Mucosa of descending colon (tissue), 3 donors: ENCODE results near the gene PTBP3. TPM values are rescaled to one million over a fixed set of nuclear protein-coding genes. Genes with fewer than 3 reads are reported as not detected.
"Not testable (repeated sequence)": the region's sequence is repeated elsewhere in the genome, so short reads cannot be mapped to it uniquely, and the experiment has no call there.

Source experiments
- ATAC-seq: fragments of 200-7000 bp; cut with Tn5 transposase; one replicate; pipeline ENCODE4 v1.9.1; 2020; ENCODE audit warnings: mild to moderate bottlenecking, moderate library complexity
- DNase-seq, 3 donors: peaks; one replicate each; pipeline ENCODE4 v3.0.0-alpha.2; 2020
- H3K36me3 ChIP-seq: fragments of 200-600 bp; one replicate; pipeline ENCODE4 v1.8.0; 2021; ENCODE audit warnings: low read depth, mild to moderate bottlenecking
- H3K4me1 ChIP-seq: fragments of 200-600 bp; one replicate; pipeline ENCODE4 v1.8.0; 2021; ENCODE audit warnings: low read depth, mild to moderate bottlenecking
- H3K4me3 ChIP-seq: fragments of 200-600 bp; one replicate; pipeline ENCODE4 v1.8.0; 2021; ENCODE audit warnings: mild to moderate bottlenecking
- H3K9me3 ChIP-seq: fragments of 200-600 bp; one replicate; pipeline ENCODE4 v1.8.0; 2021; ENCODE audit warnings: mild to moderate bottlenecking
- intact Hi-C, 2 donors: fragments of 100-400 bp; cut with DNase I in 1 of 2; cut with micrococcal nuclease in 1 of 2; formaldehyde crosslinking; loops; one replicate each; pipeline versions ENCODE4 v1.11.0 to v1.11.1; 2022; cut with DNase I, micrococcal nuclease
- total RNA-seq, 3 donors: library from RNA; stranded (reverse); fragmentation: NEBNext Ultra II Directional in 2 of 3; extraction: Animal tissue kit (Norgen Biotek cat#: 25700) in 2 of 3; gene quantifications; one replicate each; pipeline versions ENCODE4 v1.2.1 to v1.2.4, GENCODE V29; 2021 to 2023
- TF ChIP-seq, protein P1 (sequence below): fragments of 200-600 bp; IDR thresholded peaks from one replicate; pipeline ENCODE4 v1.8.0; 2022; ENCODE audit warnings: antibody characterized with exemption, mild to moderate bottlenecking
- donor health status: DM: no; HTN: no; CAD: no; lungs with moderate emphysema.
- donor health status: DM: no; HTN: no; CAD: no.
- donor health status: DM: no; HTN: yes; CAD: no.

The PTBP3 gene
- total RNA-seq, 3 donors from 2014 or later = 69.3 to 132 (median 125) TPM

DNA sequence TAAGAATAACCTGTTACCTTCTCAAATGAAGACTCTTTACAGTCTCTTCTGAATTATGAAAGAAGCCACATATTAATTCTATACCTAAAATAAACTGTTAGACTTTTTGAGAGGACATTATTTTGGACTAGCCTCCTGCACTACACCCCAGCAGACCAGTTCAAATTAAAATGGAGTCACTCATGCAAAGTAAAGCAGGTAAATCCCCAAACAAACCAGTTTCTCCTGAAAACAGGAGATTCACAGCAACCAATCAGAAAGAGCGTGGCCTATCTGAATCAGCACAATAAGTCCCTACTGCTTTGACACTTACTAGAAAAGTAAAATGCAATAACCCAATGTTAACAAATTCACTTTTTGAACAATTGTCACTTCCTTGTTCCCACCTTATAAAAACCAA, 58.8 kb downstream of the PTBP3 start:
- no peaks in the 10 kb centered on the region for H3K4me1 ChIP-seq
- no peaks in the 10 kb centered on the region for H3K9me3 ChIP-seq
- intact Hi-C loops = no loop called here
- TF ChIP-seq, protein P1, sequence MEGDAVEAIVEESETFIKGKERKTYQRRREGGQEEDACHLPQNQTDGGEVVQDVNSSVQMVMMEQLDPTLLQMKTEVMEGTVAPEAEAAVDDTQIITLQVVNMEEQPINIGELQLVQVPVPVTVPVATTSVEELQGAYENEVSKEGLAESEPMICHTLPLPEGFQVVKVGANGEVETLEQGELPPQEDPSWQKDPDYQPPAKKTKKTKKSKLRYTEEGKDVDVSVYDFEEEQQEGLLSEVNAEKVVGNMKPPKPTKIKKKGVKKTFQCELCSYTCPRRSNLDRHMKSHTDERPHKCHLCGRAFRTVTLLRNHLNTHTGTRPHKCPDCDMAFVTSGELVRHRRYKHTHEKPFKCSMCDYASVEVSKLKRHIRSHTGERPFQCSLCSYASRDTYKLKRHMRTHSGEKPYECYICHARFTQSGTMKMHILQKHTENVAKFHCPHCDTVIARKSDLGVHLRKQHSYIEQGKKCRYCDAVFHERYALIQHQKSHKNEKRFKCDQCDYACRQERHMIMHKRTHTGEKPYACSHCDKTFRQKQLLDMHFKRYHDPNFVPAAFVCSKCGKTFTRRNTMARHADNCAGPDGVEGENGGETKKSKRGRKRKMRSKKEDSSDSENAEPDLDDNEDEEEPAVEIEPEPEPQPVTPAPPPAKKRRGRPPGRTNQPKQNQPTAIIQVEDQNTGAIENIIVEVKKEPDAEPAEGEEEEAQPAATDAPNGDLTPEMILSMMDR = no peak
- H3K4me3 ChIP-seq = no peak overlapping the region
- DNase-seq = no peak
- no peaks in the 10 kb centered on the region for H3K36me3 ChIP-seq
- no peak for ATAC-seq

DNA sequence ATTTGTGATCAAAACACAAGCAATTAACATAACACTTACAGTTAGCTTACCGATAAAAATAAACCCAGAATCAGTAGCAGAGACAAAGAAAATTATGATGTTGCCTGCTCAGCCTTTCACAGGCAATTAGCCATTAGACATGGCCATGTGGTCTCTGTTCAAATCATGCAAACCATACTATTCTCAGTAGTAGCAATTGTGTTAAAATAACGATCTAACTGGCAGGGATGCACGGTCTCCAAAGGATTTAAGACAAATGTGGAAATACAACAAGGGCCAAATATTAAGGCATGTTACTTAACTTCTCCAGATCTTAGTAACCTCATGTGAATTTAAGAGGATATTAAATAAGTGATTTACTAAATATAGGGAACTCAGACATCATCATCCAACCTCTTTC, 59.5 kb downstream of the PTBP3 start:
- no peak for DNase-seq
- no peaks in the 10 kb centered on the region for H3K9me3 ChIP-seq
- intact Hi-C loops = no loop called here
- no peak overlapping the region for H3K4me3 ChIP-seq
- TF ChIP-seq, protein P1 = no peak
- no peak for ATAC-seq
- H3K36me3 ChIP-seq = no peaks in the 10 kb centered on the region
- H3K4me1 ChIP-seq = no peaks in the 10 kb centered on the region

DNA sequence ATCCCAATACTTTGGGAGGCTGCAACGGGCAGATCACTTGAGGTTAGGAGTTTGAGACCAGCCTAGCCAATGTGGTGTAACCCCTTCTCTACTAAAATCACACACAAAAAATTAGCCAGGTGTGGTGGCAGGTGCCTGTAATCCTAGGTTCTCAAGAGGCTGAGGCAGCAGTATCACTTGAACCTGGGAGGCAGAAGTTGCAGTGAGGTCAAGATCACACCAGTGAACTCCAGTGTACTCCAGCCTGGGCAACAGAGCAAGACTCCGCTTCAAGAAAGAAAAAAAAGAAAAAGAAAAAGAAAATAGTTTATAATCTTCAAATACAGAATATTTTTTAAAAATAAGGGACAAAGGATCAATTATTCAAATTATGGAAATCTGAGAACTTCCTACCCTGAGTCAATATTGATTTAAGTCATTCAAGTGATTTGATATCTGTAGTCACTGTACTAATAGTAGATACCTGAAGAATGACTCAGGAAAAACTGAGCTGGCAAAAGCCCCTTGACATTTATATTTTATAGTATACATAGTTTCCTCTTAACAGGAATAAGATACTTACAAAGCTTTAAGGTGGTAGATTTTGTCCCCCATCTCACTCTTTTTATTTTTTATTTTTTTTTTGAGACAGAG, 61.8 kb downstream of the PTBP3 start:
- TF ChIP-seq, protein P1 = no peak
- Histone ChIP-seq H3K36me3 (no peaks in the 10 kb centered on the region), H3K9me3 (no peaks in the 10 kb centered on the region), H3K4me1 (no peaks in the 10 kb centered on the region), H3K4me3 (no peak overlapping the region)
- intact Hi-C loops = no loop called here
- DNase-seq = no peak
- no peak for ATAC-seq

DNA sequence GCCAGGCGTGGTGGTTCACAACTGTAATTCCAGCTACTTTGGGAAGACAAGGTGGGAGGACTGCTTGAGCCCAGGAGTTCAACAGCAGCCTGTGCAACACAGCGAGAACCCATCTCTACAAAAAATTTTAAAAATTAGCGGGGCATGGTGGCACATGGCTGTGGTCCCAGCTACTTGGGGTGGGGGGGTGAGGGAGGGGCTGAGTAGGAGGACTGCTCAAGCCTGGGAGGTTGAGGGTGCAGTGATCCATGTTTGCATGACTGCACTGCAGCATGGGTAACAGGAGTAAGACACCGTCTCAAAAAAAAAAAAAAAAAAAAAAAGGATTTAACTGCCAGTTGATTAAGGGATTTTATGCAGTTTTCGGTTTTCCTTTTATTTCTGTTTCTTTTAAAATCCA, 65.0 kb downstream of the PTBP3 start:
- DNase-seq = no peak
- intact Hi-C loops = no loop called here
- Histone ChIP-seq H3K9me3 (no peaks in the 10 kb centered on the region), H3K4me3 (no peak overlapping the region), H3K36me3 (no peaks in the 10 kb centered on the region), H3K4me1 (no peaks in the 10 kb centered on the region)
- TF ChIP-seq, protein P1 = no peak
- no peak for ATAC-seq

DNA sequence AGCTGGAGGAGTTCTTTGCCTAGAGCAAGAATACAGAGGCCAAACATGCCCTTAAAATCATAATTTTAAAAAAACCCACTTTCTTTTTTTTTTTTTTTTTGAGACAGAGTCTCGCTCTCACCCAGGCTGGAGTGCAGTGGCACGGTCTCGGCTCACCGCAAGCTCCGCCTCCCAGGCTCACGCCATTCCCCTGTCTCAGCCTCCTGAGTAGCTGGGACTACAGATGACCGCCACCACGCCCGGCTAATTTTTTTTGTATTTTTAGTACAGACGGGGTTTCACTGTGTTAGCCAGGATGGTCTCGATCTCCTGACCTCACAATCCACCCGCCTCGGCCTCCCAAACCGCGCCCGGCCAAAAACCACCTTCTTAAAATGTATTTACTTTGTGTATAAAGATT, 66.3 kb downstream of the PTBP3 start:
- H3K4me1 ChIP-seq, H3K36me3 ChIP-seq, intact Hi-C loops, ATAC-seq, H3K9me3 ChIP-seq, DNase-seq, H3K4me3 ChIP-seq: not testable (repeated sequence)

DNA sequence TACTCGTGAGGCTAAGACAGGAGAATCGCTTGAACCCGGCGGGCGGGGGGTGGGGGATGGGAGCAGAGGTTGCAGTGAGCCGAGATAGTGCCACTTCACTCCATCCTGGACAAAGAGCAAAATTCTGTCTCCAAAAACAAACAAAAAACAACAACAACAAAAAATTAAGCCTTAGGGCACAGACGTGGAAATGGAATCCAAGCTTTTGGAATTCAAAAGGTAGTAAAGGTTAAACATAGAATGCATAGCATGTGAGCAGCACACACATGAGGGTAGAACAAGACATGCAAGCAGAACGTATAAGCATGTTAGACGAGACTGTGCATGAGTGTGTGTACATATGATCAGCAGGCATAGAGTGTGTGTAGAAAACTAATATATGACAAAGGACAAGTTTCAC, 68.0 kb downstream of the PTBP3 start:
- Histone ChIP-seq H3K4me3 (no peak overlapping the region), H3K36me3 (no peaks in the 10 kb centered on the region), H3K4me1 (no peaks in the 10 kb centered on the region), H3K9me3 (no peaks in the 10 kb centered on the region)
- intact Hi-C loops = no loop called here
- no peak for DNase-seq
- TF ChIP-seq, protein P1 = no peak
- ATAC-seq = no peak
